Muscle of leg (tissue), 11 donors: ENCODE measurements around the gene UQCRHL. TPM values are rescaled to one million over a fixed set of nuclear protein-coding genes. Genes with fewer than 3 reads are reported as not detected.
"Not testable (repeated sequence)": the region's sequence is repeated elsewhere in the genome, so short reads cannot be mapped to it uniquely, and the experiment has no call there.

Source experiments
- DNase-seq: peaks from one replicate; pipeline ENCODE4 v3.0.0; 2013
- H3K27ac ChIP-seq: one replicate; pipeline ENCODE4 v1.5.1; 2013; ENCODE audit warnings: mild to moderate bottlenecking, low read length, control low read depth
- H3K27me3 ChIP-seq: one replicate; pipeline ENCODE4 v1.6.1; 2013; ENCODE audit warnings: low read length; ENCODE audit not compliant: control insufficient read depth, insufficient read depth
- H3K36me3 ChIP-seq: one replicate; pipeline ENCODE4 v1.6.1; 2013; ENCODE audit warnings: low read length; ENCODE audit not compliant: control insufficient read depth, insufficient read depth
- H3K4me1 ChIP-seq: one replicate; pipeline ENCODE4 v1.6.1; 2013; ENCODE audit warnings: low read length; ENCODE audit not compliant: control insufficient read depth, insufficient read depth
- H3K4me3 ChIP-seq: one replicate; pipeline ENCODE4 v1.5.1; 2013; ENCODE audit warnings: low read length, control low read depth
- H3K9me3 ChIP-seq: replicated peaks from 2 replicates; pipeline ENCODE4 v1.6.1; 2013; ENCODE audit warnings: low read depth, low read length; ENCODE audit not compliant: control insufficient read depth
- WGBS: methylation state at CpG from one replicate; pipeline ENCODE4 v1.1.5; 2013; ENCODE audit warnings: missing lambda C conversion rate; ENCODE audit not compliant: insufficient coverage; 5-methylcytosine and 5-hydroxymethylcytosine counted together
- polyA plus RNA-seq, 8 donors: library from polyadenylated mRNA; unstranded; fragments of 120-200 nt; gene quantifications; one replicate each; pipeline versions ENCODE4 v1.2.1 to v1.2.3, GENCODE V29; 2013; ENCODE audit warnings: inconsistent platforms in 1 of 8, low replicate concordance in 1 of 8; ENCODE audit not compliant: insufficient read length in 8 of 8, insufficient read depth in 1 of 8
- total RNA-seq: library from RNA; stranded (reverse); fragments of 120-200 nt; gene quantifications from one replicate; pipeline ENCODE4 v1.2.4, GENCODE V29; 2013

The UQCRHL gene
- total and polyA plus RNA-seq, 9 donors = 0.52 to 8.6 (median 1.3) TPM

GRCh38 chr1:15848929-15849774, 41.7 kb upstream of the UQCRHL start:
- no peaks in the 10 kb centered on the region for H3K27me3 ChIP-seq
- WGBS = 0% methylated on average over 23 of the region's 44 CpGs
- no peaks in the 10 kb centered on the region for H3K9me3 ChIP-seq
- H3K4me1 ChIP-seq = peaks cover 22% of the 10 kb centered on the region
- DNase-seq = peak; percentile 93
- no peaks in the 10 kb centered on the region for H3K36me3 ChIP-seq
- H3K27ac ChIP-seq = peak overlapping the region; percentile 98
- peak overlapping the region; percentile 95 for H3K4me3 ChIP-seq

DNA sequence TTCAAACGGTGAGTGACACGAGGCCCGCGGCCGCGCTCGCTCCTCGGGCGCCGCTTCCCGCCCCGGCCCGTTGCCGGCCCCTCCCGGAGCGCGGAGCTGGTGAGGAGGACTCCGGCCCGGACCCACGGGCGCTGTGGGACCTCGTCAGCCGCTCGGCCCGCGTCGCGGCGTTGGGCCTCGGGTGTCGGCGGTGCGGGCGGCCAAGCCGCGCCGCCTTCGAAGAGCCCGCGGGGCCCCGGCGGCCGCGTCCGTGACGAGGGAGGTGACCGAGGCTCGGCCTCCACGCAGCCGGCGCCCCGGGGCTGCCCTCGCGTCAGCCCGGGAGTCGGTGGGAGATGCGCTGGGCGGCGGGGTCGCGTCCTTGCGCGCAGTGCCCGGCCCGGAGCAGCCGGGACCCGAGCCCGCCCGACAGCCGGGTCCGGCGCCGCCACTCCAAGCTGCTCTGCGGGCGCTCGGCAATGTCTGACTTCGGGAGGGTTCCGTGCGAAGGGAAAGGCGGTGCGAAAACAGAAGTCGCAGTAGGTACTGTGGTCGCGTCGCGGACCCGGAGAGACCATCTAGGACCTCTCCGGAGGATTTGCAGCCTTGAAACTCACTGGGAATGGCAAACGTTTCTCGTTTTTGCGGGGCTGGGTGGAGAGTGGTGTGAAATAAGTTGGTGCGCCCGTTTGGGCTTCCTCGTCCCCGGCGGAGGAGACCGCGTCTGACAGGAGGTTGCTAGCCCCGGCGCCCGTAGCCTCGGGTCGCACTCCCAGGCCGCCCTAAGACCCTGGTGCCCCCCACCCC, 40.9 kb upstream of the UQCRHL start:
- H3K4me1 ChIP-seq = peaks cover 22% of the 10 kb centered on the region
- H3K4me3 ChIP-seq = peak overlapping the region; percentile 95
- H3K36me3 ChIP-seq = no peaks in the 10 kb centered on the region
- under 1% methylated on average over 102 of the region's 104 CpGs for WGBS
- no peaks in the 10 kb centered on the region for H3K27me3 ChIP-seq
- DNase-seq = peak; percentile 47
- no peaks in the 10 kb centered on the region for H3K9me3 ChIP-seq
- H3K27ac ChIP-seq = peak overlapping the region; percentile 98

DNA sequence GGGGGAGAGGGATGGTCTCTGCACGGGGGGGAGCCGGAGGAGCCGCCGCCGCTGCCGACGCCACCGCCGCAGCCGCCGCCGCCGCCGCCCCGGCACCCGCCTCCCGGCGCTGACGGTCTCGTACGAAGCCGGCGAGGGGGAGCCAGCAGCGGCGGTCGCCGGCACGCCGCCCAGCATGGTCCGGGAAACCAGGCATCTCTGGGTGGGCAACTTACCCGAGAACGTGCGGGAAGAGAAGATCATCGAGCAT, 40.4 kb upstream of the UQCRHL start:
- Histone ChIP-seq H3K9me3 (no peaks in the 10 kb centered on the region), H3K36me3 (no peaks in the 10 kb centered on the region), H3K27me3 (no peaks in the 10 kb centered on the region), H3K4me1 (peaks cover 22% of the 10 kb centered on the region), H3K27ac (peak overlapping the region; percentile 98), H3K4me3 (peak overlapping the region; percentile 95)
- whole genome bisulfite sequencing = under 1% methylated on average over 34 of the region's 34 CpGs
- DNase-seq = no peak

DNA sequence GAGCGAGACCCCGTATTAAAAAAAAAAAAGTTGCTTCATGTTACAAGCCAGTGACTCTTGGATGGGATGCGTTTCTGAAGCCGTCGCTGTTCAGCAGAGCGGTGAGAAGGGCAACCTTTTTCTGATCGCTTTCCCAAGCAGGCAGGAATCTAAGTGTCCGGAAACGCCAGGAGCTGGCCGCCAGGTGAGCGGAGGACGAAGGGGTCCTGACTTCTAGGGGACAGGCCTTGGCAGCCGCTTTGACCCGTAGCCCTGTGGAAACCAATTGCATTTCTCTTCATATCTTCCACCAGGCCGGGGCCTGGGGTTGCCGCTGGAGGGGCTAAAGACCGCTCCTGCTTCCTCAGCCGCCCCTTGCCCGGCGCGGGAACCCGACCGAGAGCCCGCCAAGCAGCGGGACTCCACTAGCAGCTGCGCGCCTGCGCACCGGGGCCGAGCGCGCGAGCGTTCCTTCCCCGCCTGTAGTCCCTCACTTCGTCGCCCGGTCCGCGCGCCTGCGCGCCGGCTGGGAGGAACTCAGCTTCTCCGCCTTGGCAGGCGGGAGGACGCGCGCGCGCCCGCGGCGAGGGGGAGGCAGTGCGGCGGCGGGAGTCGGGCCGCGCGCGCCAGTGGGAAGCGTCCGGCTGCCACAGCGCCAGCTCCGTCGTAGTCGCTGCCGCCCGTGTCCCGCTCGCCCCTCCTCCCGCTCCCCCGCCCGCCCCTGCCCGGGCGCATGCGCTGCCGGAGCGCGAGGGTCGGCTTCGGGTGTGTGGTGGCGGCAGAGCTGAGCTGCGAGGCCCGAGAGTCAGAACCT, 39.8 kb upstream of the UQCRHL start, which contains the start of gene SPEN:
SPEN (plus strand) TSS at position 608 of the 793 bp plus-strand sequence. CDS start 361 bp downstream, outside the sequence.
- Histone ChIP-seq H3K4me1 (peaks cover 22% of the 10 kb centered on the region), H3K27me3 (no peaks in the 10 kb centered on the region), H3K36me3 (no peaks in the 10 kb centered on the region), H3K27ac (peak within 1 kb of the TSS; percentile 98), H3K9me3 (no peaks in the 10 kb centered on the region), H3K4me3 (peak within 1 kb of the TSS; percentile 95)
- under 1% methylated on average over 73 of the region's 86 CpGs for WGBS
- peak; percentile 100 for DNase-seq

DNA sequence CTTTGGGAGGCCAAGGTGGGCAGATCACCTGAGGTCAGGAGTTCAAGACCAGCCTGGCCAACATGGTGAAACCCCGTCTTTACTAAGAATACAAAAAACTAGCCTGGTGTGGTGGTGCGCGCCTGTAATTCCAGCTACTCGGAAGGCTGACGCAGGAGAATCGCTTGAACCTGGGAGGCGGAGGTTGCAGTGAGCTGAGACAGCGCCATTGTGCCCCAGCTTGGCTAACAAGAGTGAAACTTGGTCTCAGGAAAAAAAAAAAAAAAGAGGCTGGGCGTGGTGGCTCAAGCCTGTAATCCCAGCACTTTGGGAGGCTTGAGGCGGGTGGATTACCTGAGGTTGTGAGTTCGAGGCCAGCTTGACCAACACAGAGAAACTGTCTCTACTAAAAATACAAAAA, 38.6 kb upstream of the UQCRHL start:
- not testable (repeated sequence) for H3K36me3 ChIP-seq, H3K4me3 ChIP-seq, DNase-seq, H3K27me3 ChIP-seq, H3K27ac ChIP-seq, H3K9me3 ChIP-seq
- WGBS = 98% methylated on average over 7 of the region's 11 CpGs
- peaks cover 18% of the 10 kb centered on the region for H3K4me1 ChIP-seq

DNA sequence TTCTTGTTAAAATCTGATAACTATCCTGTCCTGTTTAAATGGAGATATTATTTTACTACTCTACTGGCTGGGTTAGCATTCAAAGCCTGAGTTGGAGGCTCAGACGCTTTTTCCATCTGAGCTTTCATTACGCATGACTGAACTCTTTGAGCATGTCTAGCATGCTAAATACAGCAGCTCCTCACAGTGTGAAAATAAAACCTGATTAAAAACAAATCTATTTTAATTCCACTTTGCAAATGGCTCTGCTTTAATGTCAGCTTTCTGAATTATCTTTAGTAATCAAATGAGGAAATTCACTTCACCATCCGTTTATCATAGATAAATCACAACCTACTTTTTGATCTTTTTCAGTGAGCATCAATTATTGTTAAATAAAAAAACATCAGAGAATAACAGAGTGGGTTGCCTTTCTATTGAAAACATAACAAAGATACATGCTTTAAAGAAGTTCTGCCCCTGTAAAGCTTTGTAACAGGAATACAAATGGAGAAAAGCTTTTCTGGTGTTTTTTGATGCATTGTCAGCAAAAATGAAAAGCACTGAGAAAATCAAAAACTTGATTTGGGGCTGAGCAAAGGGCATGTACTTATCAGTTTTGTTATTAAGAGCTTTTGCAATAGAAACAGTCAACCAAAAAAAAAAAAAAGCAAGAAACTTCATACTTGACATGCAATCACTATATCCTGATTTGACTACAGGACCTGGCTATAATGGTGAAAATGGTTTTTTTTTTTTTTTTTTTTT, 36.5 kb upstream of the UQCRHL start:
- 10% methylated on average over 2 of the region's 3 CpGs for WGBS
- Histone ChIP-seq H3K27me3 (no peaks in the 10 kb centered on the region), H3K9me3 (no peaks in the 10 kb centered on the region), H3K27ac (peak overlapping the region; percentile 13), H3K4me1 (peaks cover 10% of the 10 kb centered on the region), H3K36me3 (no peaks in the 10 kb centered on the region), H3K4me3 (no peak overlapping the region)
- DNase-seq = no peak

- no peak for DNase-seq
- Histone ChIP-seq H3K9me3 (no peaks in the 10 kb centered on the region), H3K27ac (no peak overlapping the region), H3K36me3 (no peaks in the 10 kb centered on the region), H3K4me1 (peaks cover 14% of the 10 kb centered on the region), H3K27me3 (no peaks in the 10 kb centered on the region), H3K4me3 (no peak overlapping the region)
- WGBS = 93% methylated on average over 2 of the region's 4 CpGs
These were observed 31.3 kb upstream of the UQCRHL start for GRCh38 chr1:15838721-15839120.

GRCh38 chr1:15837931-15838330, 30.5 kb upstream of the UQCRHL start:
- Histone ChIP-seq H3K9me3 (no peaks in the 10 kb centered on the region), H3K36me3 (no peaks in the 10 kb centered on the region), H3K27me3 (no peaks in the 10 kb centered on the region), H3K27ac (no peak overlapping the region), H3K4me3 (no peak overlapping the region), H3K4me1 (peaks cover 20% of the 10 kb centered on the region)
- DNase-seq = no peak
- WGBS = no CpG with 5 or more reads among the region's 7 CpGs

DNA sequence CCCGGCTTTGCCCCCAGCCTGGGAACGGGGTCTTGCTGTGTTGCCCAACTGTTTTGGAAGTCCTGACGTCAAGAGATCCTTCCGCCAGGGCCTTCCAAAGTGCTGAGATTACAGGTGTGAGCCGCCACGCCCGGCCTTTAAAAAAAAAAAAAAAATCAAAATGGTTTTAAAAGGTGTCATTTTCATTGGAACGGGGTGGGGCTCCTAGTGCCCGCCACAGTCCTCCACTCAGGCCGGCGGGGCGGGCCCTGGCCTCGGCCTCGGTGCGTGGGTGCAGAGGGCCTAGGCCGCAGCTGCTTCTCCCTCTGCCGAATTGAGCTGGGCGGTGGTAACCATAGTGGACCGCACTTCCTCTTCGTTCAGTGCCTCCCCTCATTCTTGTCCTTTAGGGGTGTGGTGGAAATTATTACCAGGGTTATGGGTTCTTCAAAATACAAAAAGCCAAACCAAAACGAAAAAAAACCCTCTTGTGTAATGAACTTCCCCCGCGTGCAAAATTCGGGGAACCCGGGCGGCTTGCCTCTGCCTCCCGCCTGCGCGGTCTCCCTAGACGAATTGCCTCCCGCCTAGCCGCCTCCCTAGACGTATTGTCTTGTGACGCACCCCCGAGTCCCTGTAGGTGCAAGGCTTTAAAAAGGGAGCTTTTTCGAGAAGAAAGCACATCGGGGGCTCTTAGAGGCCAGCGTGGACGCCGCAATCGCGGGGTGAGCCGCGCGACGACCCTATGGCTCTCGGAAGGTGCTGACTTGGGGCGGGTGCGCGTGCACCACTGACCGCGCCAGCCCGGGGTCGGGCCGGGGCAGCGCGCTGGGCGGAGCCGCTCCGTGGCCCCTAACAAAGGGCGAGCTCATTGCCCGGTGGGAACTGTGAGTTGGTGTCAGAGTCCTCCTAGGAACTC, 29.6 kb upstream of the UQCRHL start:
- WGBS = 37% methylated on average over 50 of the region's 62 CpGs
- DNase-seq = peak; percentile 46
- Histone ChIP-seq H3K36me3 (no peaks in the 10 kb centered on the region), H3K27ac (peak overlapping the region; percentile 40), H3K27me3 (no peaks in the 10 kb centered on the region), H3K9me3 (no peaks in the 10 kb centered on the region), H3K4me1 (peaks cover 20% of the 10 kb centered on the region), H3K4me3 (no peak overlapping the region)
